HepG2 (cell line): ENCODE results near the gene APOM. TPM values are rescaled to one million over a fixed set of nuclear protein-coding genes. Genes with fewer than 3 reads are reported as not detected.

Source experiments
- ATAC-seq: fragments of 200-7000 bp; cut with Tn5 transposase; 3 replicates; pipeline ENCODE4 v1.9.1; 2020; ENCODE audit warnings: mild to moderate bottlenecking, moderate library complexity
- BruUV-seq: library from RNA; stranded (reverse); fragments of 400-500 nt; replicated peaks from 2 replicates; lab custom pipeline; 2021; lab: Mats Ljungman, UMichigan
- CTCF ChIA-PET: fragments of 300-600 bp; formaldehyde crosslinking; extraction: SDS; loops from one replicate; lab custom pipeline; 2021; ENCODE audit warnings: low total read pairs, inconsistent platforms, low intra/inter-chr PET ratio; lab: Yijun Ruan, JAX
- POLR2A ChIA-PET: fragments of 350-600 bp; sonication (Branson Sonifier 250); formaldehyde crosslinking; loops from one replicate; lab custom pipeline; 2020; ENCODE audit warnings: antibody characterized with exemption, inconsistent platforms; lab: Yijun Ruan, JAX
- DNase-seq: peaks from one replicate; pipeline ENCODE4 v3.0.0-alpha.2; 2015; ENCODE audit warnings: low spot score
- FAIRE-seq: peaks from 3 replicates; lab custom pipeline; 2011; peaks lifted over from hg19 to GRCh38; lab: Jason Lieb, UNC
- H2AFZ ChIP-seq: one replicate; pipeline ENCODE4 v1.6.1; 2011; ENCODE audit warnings: low read length, inconsistent platforms
- H3K27ac ChIP-seq: fragments of 300-600 bp; 3 replicates; pipeline ENCODE4 v1.8.0; 2011; ENCODE audit warnings: mixed run types, mild to moderate bottlenecking, mixed read lengths, low read length, inconsistent platforms; ENCODE audit not compliant: insufficient read depth; ENCODE audit errors: extremely low read length
- H3K27me3 ChIP-seq, 2 experiments: fragments of 200-600 bp in 1 of 2; 2 replicates in 1 of 2; 3 replicates in 1 of 2; pipeline versions ENCODE4 v1.6.0 to v1.8.0; 2011; ENCODE audit warnings: low read length in 2 of 2, mild to moderate bottlenecking in 2 of 2, moderate library complexity in 2 of 2, inconsistent platforms in 1 of 2; ENCODE audit not compliant: insufficient read depth in 2 of 2, control insufficient read depth in 1 of 2
- H3K36me3 ChIP-seq, 2 experiments: fragments of 200-600 bp in 1 of 2; replicated peaks in 1 of 2; 2 replicates in 1 of 2; 3 replicates in 1 of 2; pipeline versions ENCODE4 v1.5.1 to v1.8.0; 2011; ENCODE audit warnings: low read length in 2 of 2, inconsistent platforms in 1 of 2; ENCODE audit not compliant: insufficient read depth in 2 of 2, control insufficient read depth in 1 of 2
- H3K4me1 ChIP-seq: 2 replicates; pipeline ENCODE4 v1.5.1; 2012; ENCODE audit warnings: low read length, inconsistent platforms; ENCODE audit not compliant: insufficient read depth
- H3K4me2 ChIP-seq: 2 replicates; pipeline ENCODE4 v1.6.0; 2011; ENCODE audit warnings: low read depth, low read length, inconsistent platforms
- H3K4me3 ChIP-seq, 3 experiments: fragments of 200-600 bp in 1 of 3; sonication (generic), shearing (Covaris generic) in 1 of 3; replicated peaks in 1 of 3; 2 replicates each; pipeline ENCODE4 v1.5.1; 2011 to 2016; ENCODE audit warnings: low read length in 3 of 3, inconsistent platforms in 2 of 3, low read depth in 2 of 3, mild to moderate bottlenecking in 2 of 3, control low read depth in 1 of 3, mixed read lengths in 1 of 3; ENCODE audit not compliant: insufficient read depth in 1 of 3
- H3K79me2 ChIP-seq: one replicate; pipeline ENCODE4 v1.6.1; 2011; ENCODE audit warnings: low read length, inconsistent platforms; ENCODE audit not compliant: insufficient read depth
- H3K9ac ChIP-seq: 2 replicates; pipeline ENCODE4 v1.6.0; 2011; ENCODE audit warnings: mild to moderate bottlenecking, low read depth, low read length, inconsistent platforms; ENCODE audit not compliant: insufficient read depth
- H3K9me3 ChIP-seq: 2 replicates; pipeline ENCODE4 v1.5.1; 2012; ENCODE audit warnings: mild to moderate bottlenecking, low read length
- H4K20me1 ChIP-seq: 2 replicates; pipeline ENCODE4 v1.6.0; 2011; ENCODE audit warnings: inconsistent platforms, mild to moderate bottlenecking, low read length, moderate library complexity; ENCODE audit not compliant: insufficient read depth
- ATF7-NPFF ChIP-seq: sonication (generic); formaldehyde crosslinking; IDR thresholded peaks from 2 replicates; pipeline ENCODE4 v1.8.1; 2023; ENCODE audit warnings: mild to moderate bottlenecking, low read depth, missing genetic modification reagents, moderate library complexity
- ATRX ChIP-seq: sonication (generic); formaldehyde crosslinking; IDR thresholded peaks from 2 replicates; pipeline ENCODE4 v1.4.0; 2020; ENCODE audit warnings: missing genetic modification reagents, borderline replicate concordance
- NBN ChIP-seq: fragments of 450-650 bp; conservative IDR thresholded peaks from 2 replicates; pipeline ENCODE4 v1.6.1; 2017
- NFE2L1 ChIP-seq: sonication (generic); formaldehyde crosslinking; IDR thresholded peaks from 2 replicates; pipeline ENCODE4 v1.4.0; 2020; ENCODE audit warnings: missing genetic modification reagents, mild to moderate bottlenecking, borderline replicate concordance
- RNF2 ChIP-seq: fragments of 450-650 bp; conservative IDR thresholded peaks from 2 replicates; pipeline ENCODE4 v1.6.1; 2016; ENCODE audit warnings: low read depth
- TP53 ChIP-seq: sonication (generic); formaldehyde crosslinking; conservative IDR thresholded peaks from 2 replicates; pipeline ENCODE4 v1.4.0; 2020; ENCODE audit warnings: missing genetic modification reagents
- ZNF569 ChIP-seq: sonication (generic); formaldehyde crosslinking; IDR thresholded peaks from 2 replicates; pipeline ENCODE4 v1.5.0; 2020; ENCODE audit warnings: mild to moderate bottlenecking, missing genetic modification reagents, moderate library complexity, borderline replicate concordance
- WGBS: methylation state at CpG from one replicate; pipeline ENCODE4 v1.1.6; 2017; ENCODE audit warnings: low lambda C conversion rate; 5-methylcytosine and 5-hydroxymethylcytosine counted together
- in situ Hi-C: cut with HindIII; loops from 2 replicates; pipeline ENCODE4 v1.10.0; 2017; ENCODE audit warnings: low pct_unique_long_range_greater_than_20kb; ENCODE audit not compliant: extremely low pct_ligation_motif_present
- intact Hi-C: fragments of 100-400 bp; cut with micrococcal nuclease; formaldehyde crosslinking; loops from one replicate; pipeline ENCODE4 v1.10.0; 2022; ENCODE audit not compliant: unreplicated experiment
- polyA plus RNA-seq, 8 experiments: library from polyadenylated mRNA; depleted of rRNA in 3 of 8; stranded (reverse) in 7 of 8; unstranded in 1 of 8; fragments of >200 nt; fragmentation: Illumina TruSeq in 4 of 8; extraction: Trizol in 4 of 8; gene quantifications; 2 replicates each; pipeline versions ENCODE4 v1.2.1 to v1.2.3, GENCODE V29; 2011 to 2016; ENCODE audit warnings: low read depth in 4 of 8, missing spikeins in 1 of 8, mixed read lengths in 1 of 8; ENCODE audit not compliant: insufficient read depth in 1 of 8
- total RNA-seq, 5 experiments: library from RNA; depleted of rRNA; stranded (reverse); fragments of >200 nt; fragmentation: Illumina TruSeq; extraction: Trizol; gene quantifications; 2 replicates each; pipeline ENCODE4 v1.2.3, GENCODE V29; 2016; ENCODE audit warnings: low read depth in 1 of 5
- TF ChIP-seq, protein P1 (sequence below), 2 experiments: fragments of 450-650 bp in 1 of 2; sonication (generic) in 1 of 2; formaldehyde crosslinking; IDR thresholded peaks; 2 replicates each; pipeline versions ENCODE4 v1.5.0 to v1.8.0; 2020 to 2022; ENCODE audit warnings: mild to moderate bottlenecking in 1 of 2, missing genetic modification reagents in 1 of 2
- TF ChIP-seq, protein P2 (sequence below): sonication (generic); formaldehyde crosslinking; IDR thresholded peaks from 2 replicates; pipeline ENCODE4 v1.4.0; 2020; ENCODE audit warnings: mild to moderate bottlenecking, missing genetic modification reagents
- TF ChIP-seq, protein P3 (sequence below): sonication (generic); formaldehyde crosslinking; IDR thresholded peaks from 2 replicates; pipeline ENCODE4 v1.5.0; 2020; ENCODE audit warnings: missing genetic modification reagents
- TF ChIP-seq, protein P4 (sequence below): sonication (generic); formaldehyde crosslinking; IDR thresholded peaks from 2 replicates; pipeline ENCODE4 v1.4.0; 2020; ENCODE audit warnings: mild to moderate bottlenecking, missing genetic modification reagents

The APOM gene
- total and polyA plus RNA-seq, 2 of the 13 experiments (the other 11 are each of a cell fraction or from before 2014, with no cell fraction given): 98.2 to 1,140 TPM

DNA sequence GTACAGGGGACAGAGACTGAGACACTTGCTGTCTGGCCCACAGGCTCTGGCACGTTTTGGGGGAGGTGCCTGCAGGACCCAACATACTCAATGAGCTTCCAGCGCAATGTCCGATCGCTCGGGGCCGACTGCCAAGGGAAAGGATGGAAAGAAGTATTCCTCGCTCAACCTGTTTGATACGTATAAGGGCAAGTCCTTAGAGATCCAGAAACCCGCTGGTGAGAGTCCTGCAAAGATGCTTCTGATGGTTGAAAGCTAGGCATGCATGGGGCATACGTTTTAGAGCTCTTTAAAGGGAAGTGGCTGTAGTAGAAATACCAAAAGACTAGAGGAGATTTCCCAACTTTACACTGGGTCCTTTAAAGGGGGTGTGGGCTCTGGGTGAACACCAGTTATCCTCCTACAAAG is 33.0 kb upstream of the APOM start (continued):
- TF ChIP-seq, protein P1, sequence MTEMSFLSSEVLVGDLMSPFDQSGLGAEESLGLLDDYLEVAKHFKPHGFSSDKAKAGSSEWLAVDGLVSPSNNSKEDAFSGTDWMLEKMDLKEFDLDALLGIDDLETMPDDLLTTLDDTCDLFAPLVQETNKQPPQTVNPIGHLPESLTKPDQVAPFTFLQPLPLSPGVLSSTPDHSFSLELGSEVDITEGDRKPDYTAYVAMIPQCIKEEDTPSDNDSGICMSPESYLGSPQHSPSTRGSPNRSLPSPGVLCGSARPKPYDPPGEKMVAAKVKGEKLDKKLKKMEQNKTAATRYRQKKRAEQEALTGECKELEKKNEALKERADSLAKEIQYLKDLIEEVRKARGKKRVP (CRISPR knock-in tag; IDR thresholded peaks at IDR 0.05): no peak
- no peak for TF ChIP-seq RNF2
- TF ChIP-seq, protein P2, sequence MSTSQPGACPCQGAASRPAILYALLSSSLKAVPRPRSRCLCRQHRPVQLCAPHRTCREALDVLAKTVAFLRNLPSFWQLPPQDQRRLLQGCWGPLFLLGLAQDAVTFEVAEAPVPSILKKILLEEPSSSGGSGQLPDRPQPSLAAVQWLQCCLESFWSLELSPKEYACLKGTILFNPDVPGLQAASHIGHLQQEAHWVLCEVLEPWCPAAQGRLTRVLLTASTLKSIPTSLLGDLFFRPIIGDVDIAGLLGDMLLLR (CRISPR knock-in tag): no peak
- no peak for TF ChIP-seq ATF7-NPFF (CRISPR knock-in tag)
- TF ChIP-seq TP53 (CRISPR knock-in tag): no peak

DNA sequence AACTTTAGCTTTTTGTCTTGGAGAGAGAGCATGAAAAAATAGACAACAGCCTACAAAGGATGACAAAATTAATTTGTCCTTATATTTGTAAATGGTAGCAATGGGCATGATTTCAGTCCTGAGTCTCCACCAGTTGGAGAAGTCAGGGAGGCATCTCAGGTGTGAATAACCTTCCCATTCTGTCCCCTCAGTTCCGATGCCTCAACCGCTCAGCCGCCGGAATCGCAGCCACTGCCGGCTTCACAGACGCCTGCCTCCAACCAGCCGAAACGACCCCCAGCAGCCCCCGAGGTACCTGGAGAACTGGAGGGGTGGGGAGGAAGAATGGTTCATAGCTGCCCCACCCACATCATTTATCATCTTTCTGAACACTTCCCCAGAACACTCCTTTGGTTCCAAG is 31.6 kb upstream of the APOM start:
- ATAC-seq (no peak), DNase-seq (no peak), FAIRE-seq (no peak)
- WGBS: 99% methylated on average over 10 of the region's 10 CpGs
- H4K20me1 ChIP-seq: peaks cover 11% of the 10 kb centered on the region; the same call in 1 of the 2 replicates
- BruUV-seq: no TSS peak
- H3K27ac ChIP-seq: no peak overlapping the region
- no peaks in the 10 kb centered on the region for H3K9me3 ChIP-seq
- peaks cover 50 to 66% of the 10 kb centered on the region in 2 experiments for H3K36me3 ChIP-seq
- H3K9ac ChIP-seq: no peak overlapping the region
- intact Hi-C loops: loop anchor here (5.0 kb wide), 1 partner anchor 43 kb away; the partner anchor contains the start of genes CSNK2B and LY6G5B
- ChIA-PET CTCF (no interaction called here), POLR2A (interaction anchor here (3.4 kb wide), 1 partner anchor 28 kb away, joined by 11 read pairs; the partner anchor contains the start of gene BAG6)
- in situ Hi-C loops: no loop called here
- H3K79me2 ChIP-seq: peaks cover 37% of the 10 kb centered on the region
- peaks cover 20% of the 10 kb centered on the region for H3K4me1 ChIP-seq
- H2AFZ ChIP-seq: no peak overlapping the region
- no peak overlapping the region for H3K4me2 ChIP-seq
- no peak overlapping the region for H3K4me3 ChIP-seq
- no peaks in the 10 kb centered on the region; a peak in 1 of 5 replicates for H3K27me3 ChIP-seq
- TF ChIP-seq NFE2L1 (no peak), ATRX (no peak), NBN (no peak), ZNF569 (CRISPR knock-in tag) (no peak)
- TF ChIP-seq, protein P3, sequence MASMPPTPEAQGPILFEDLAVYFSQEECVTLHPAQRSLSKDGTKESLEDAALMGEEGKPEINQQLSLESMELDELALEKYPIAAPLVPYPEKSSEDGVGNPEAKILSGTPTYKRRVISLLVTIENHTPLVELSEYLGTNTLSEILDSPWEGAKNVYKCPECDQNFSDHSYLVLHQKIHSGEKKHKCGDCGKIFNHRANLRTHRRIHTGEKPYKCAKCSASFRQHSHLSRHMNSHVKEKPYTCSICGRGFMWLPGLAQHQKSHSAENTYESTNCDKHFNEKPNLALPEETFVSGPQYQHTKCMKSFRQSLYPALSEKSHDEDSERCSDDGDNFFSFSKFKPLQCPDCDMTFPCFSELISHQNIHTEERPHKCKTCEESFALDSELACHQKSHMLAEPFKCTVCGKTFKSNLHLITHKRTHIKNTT (CRISPR knock-in tag): no peak
- TF ChIP-seq, protein P4, sequence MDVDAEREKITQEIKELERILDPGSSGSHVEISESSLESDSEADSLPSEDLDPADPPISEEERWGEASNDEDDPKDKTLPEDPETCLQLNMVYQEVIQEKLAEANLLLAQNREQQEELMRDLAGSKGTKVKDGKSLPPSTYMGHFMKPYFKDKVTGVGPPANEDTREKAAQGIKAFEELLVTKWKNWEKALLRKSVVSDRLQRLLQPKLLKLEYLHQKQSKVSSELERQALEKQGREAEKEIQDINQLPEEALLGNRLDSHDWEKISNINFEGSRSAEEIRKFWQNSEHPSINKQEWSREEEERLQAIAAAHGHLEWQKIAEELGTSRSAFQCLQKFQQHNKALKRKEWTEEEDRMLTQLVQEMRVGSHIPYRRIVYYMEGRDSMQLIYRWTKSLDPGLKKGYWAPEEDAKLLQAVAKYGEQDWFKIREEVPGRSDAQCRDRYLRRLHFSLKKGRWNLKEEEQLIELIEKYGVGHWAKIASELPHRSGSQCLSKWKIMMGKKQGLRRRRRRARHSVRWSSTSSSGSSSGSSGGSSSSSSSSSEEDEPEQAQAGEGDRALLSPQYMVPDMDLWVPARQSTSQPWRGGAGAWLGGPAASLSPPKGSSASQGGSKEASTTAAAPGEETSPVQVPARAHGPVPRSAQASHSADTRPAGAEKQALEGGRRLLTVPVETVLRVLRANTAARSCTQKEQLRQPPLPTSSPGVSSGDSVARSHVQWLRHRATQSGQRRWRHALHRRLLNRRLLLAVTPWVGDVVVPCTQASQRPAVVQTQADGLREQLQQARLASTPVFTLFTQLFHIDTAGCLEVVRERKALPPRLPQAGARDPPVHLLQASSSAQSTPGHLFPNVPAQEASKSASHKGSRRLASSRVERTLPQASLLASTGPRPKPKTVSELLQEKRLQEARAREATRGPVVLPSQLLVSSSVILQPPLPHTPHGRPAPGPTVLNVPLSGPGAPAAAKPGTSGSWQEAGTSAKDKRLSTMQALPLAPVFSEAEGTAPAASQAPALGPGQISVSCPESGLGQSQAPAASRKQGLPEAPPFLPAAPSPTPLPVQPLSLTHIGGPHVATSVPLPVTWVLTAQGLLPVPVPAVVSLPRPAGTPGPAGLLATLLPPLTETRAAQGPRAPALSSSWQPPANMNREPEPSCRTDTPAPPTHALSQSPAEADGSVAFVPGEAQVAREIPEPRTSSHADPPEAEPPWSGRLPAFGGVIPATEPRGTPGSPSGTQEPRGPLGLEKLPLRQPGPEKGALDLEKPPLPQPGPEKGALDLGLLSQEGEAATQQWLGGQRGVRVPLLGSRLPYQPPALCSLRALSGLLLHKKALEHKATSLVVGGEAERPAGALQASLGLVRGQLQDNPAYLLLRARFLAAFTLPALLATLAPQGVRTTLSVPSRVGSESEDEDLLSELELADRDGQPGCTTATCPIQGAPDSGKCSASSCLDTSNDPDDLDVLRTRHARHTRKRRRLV: no peak
